GM19240 (cell line): ENCODE results near the gene NEXN.

Experiments
- DNase-seq: peaks from one replicate; pipeline ENCODE4 v3.0.0; 2011; ENCODE audit warnings: low spot score; ENCODE audit not compliant: insufficient read length

Gene NEXN

DNA sequence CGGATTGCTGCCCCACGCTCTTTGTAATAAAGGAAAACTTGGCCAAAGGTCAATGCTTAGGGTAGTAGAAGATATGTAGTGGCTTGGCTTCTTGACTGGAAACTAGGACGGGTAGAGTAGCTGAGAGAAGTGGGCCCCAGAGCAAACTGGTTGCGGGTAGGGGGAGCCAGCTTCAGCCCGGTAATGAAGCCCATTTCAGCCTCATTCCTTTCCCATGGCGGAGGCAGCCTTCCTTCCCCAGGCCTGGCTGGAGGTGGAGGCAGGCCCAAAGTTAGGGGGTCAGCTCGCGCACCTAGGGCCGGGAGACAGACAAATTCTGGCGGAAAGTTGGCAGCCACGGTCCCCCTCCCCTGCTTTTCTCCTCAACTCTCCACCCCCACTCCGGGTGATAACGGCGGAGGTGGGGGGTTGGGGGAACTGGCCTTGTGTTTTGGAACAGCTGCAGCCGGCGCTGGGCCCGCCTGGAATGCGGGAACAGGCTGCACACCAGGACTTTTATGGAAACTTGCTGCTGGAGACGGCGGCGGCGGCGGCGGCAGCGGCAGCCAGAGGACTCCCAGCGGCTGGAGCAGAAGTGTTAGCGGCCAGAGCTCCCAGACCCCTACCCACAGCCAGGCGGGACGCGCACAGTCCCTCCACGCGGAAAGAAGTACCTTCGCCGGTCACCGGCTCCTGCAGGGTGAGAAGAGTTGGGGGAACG is at the start of gene NEXN:
Gene NEXN (plus strand): TSS at position 544 of the 700 bp plus-strand sequence. CDS start 27,483 bp downstream, outside the sequence.
- no peak for DNase-seq

GRCh38 chr1:77841574-77841973 is 46.9 kb upstream of the NEXN start:
- no peak for DNase-seq

DNA sequence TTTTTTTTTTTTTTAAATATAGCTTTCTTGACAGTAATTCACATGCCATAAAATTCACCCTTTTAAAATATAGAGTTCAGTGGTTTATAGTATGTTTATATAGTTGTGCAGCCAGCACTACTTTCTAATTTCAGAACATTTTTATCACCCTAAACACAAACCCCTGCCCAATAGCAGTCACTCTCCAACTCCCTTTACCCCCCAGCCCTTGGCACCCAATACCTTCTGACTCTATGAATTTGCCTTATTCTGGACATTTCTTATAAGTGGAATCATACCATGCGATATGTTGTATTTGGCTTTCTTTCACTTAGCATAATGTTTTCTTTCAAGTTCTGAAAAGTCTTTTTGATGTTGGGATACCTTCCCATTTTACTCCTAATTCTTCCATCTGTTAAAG is 42.5 kb upstream of the NEXN start:
- no peak for DNase-seq

- DNase-seq: no peak
Observed at GRCh38 chr1:77846966-77847365, 41.5 kb upstream of the NEXN start.

- DNase-seq: no peak
Observed at GRCh38 chr1:77847621-77848080, 40.8 kb upstream of the NEXN start.

GRCh38 chr1:77850082-77850481 is 38.3 kb upstream of the NEXN start:
- no peak for DNase-seq

- DNase-seq: no peak
Observed at GRCh38 chr1:77857552-77857951, 30.9 kb upstream of the NEXN start.

- no peak for DNase-seq
Observed at GRCh38 chr1:77858725-77859124, 29.7 kb upstream of the NEXN start.

GRCh38 chr1:77859248-77859647 is 29.2 kb upstream of the NEXN start:
- no peak for DNase-seq

DNA sequence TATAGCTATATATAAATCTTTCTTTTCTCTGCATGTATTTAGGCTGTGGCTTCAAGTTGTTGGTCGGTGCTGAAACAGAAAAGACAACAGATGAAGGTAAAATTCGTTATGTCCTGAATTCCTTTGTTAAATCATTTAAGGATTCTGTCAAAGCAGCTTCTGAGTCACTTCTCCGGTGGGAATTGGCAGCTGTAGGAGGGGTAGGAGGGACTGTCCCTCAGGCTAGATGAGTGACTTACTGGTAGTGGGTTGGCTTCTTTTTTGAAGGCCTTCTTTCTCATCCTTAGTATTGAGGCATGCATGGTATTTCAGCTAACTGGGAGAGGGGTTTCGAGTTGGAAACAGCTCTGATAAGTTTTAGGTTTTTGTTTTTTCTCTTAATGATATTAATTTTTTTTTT is 22.1 kb upstream of the NEXN start:
- DNase-seq: no peak

GRCh38 chr1:77872645-77873044 is 15.8 kb upstream of the NEXN start:
- no peak for DNase-seq

GRCh38 chr1:77873461-77873860 is 15.0 kb upstream of the NEXN start:
- no peak for DNase-seq

- DNase-seq: no peak
Observed at GRCh38 chr1:77874804-77875445, 13.5 kb upstream of the NEXN start.

DNA sequence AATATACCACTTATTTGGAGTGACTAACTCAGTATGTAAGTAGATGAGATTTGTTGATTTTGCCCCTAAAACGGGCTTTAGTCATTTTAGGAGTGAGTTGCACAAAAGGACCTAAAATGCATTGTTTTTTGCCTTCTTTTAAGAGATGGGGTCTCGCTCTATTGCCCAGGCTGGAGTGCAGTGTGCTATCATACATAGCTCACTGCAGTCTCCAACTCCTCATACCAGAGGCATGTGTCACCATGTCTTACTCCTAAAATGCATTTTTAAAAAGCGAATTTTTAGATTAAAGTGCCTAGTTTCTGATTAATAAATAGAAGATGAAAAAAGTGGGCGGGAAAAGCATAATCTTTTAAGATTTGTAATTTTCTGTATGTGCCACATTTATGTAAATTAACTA is 11.5 kb upstream of the NEXN start:
- no peak for DNase-seq

DNA sequence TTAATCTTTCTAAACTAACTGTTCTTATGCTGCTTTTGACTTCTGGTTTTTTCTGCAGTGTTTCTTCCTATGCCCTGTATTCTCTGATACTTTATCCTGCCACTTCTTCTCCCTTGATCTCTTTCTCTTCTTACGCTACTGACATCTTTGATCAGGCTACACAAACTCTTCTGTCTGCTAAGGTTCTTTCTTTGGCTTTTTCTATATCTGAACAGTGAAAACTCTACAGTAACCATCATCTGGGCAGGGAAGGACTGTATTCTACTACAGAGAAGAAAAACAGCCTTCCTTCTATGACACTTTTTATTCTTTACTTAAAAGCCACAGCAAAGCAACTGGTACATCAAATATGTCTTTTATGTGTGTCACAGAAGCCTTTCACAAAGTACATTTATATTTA is 7.4 kb upstream of the NEXN start:
- DNase-seq: no peak

DNA sequence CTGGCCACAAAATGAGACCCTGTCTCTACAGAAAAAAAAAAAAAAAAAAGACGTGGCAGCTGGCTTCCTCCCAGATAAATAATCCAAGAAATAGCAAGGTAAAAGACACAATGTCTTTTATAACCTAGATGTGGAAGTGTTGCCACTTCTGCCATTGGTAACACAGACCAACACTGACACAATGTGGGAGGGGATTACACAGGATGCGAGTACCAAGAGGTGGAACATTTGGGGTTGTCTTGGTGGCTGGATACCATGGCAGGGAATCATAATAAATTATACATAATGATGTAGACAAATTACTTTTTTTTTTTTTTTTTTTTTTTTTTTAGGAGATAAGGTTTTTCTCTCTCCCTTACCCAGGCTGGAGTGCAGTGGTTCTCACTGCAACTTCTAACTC is 6.0 kb upstream of the NEXN start:
- DNase-seq: no peak

GRCh38 chr1:77888781-77889642 is 588 bp downstream of the NEXN start:
- peak; percentile 11 for DNase-seq

DNA sequence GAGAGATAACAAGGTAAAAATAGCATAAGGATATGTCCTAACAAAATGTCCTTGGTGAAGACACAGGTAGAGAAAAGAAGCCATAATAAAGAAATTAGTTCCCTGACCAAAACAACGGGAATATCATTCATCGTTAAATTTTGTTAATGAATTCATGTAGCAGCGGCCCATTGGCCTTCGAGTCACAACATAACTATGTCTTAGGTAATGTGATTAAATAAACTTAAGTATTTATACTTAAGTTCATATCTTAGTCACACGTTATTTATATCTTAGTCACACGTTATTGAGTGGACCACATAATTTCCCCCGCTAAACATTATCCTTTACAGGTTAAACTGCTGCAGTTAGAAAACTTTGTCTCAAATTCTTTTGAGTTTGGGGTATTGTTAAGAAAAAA is 1.2 kb downstream of the NEXN start:
- no peak for DNase-seq

DNA sequence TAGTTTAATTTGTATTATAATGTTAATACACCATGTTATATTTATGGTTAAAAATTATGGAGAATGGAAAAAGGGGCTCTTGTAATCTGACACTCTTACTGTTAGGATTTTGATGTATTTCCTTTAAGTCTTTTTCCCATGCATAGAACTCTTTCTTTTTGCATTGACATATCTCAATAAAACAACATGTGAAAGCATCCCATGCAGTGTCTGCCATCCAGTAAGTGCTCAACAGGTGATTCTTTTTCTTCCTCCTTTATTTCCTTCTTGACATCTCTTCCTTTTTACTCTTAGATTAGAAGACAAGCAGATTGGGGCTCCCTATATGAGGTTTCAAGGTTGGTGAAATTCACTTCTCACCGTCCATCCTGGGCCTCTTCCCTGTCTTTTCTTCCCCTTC is 2.8 kb downstream of the NEXN start:
- DNase-seq: no peak

DNA sequence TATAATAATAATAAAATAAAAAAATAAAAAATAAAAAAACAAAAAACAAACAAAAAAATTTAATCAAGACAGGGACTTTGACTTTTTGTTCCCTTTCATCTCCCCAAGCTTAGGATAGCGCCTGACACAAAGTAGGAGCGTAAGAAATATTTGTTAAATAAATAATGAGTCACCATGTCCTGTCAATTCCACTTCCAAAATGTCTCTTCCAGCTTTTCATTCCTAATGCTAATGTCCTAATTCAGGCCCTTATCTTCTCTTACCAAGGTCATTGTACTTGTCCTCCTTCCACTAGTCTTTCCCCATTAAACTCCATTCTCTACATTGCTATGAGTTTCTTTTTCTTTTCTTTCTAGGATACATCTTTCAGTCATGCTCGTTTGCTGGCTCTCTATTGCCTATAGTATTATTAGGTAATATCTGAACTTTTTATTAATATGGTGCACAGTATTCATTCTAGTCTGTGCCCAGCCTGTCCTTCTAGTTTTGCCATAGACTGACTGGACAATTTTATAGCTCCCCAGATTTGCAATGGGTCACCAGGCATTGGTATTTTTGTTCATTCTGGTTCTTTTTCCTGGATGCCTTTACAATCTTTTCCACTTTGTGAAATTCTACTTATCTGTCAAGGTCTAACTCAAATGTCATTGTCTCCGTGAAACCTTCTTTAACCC is 11.4 kb downstream of the NEXN start:
- no peak for DNase-seq

DNA sequence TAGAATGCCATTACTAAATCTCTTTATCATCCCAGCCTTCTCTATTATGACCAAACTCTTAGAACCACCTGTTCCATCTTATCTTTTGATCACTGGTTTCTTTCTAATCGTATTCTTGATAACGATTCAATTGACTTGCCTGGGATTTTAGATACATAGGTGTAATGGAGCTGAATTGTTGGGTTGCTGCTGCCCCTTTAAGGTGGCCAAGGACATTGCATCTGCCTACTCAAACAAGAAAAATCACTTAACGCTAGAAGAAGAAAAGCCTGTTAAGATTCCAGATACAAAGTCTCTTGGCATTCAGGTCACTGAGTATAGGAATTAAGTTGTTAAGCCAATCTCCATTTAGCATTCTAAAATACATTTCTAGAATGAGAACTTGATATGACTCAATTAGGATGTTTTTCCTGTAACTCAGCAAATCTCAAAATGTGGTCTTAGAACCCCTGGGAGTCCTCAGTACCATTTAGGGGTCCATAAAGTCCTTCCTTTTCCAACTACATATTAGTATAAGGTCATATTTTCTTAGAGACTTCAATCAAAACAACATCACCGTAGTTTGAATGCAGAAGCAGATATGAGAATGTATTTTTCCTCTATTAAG is 12.4 kb downstream of the NEXN start:
- DNase-seq: no peak
